Stimulated activated naive CD8-positive, alpha-beta T cell treated with anti-CD3 and anti-CD28 coated beads, Interleukin-15, Interleukin-2, amounts not matched to agents 100 U/mL and 50 U/mL, for 24 hours (primary cell): ENCODE results near the gene HMGN1.

Experiments
- ATAC-seq: fragments of 150-1000 bp; cut with Tn5 transposase; one replicate; pipeline ENCODE4 v1.10.0; 2021
- DNase-seq: peaks from one replicate; pipeline ENCODE4 v3.0.0; 2021

The HMGN1 gene

GRCh38 chr21:39367783-39368182, 18.9 kb upstream of the HMGN1 start:
- no peak for DNase-seq
- ATAC-seq, result no peak

- no peak for DNase-seq
- no peak for ATAC-seq
Measured at GRCh38 chr21:39366563-39366962, 17.7 kb upstream of the HMGN1 start.

- no peak for DNase-seq
- ATAC-seq, result no peak
Measured at GRCh38 chr21:39364949-39365348, 16.1 kb upstream of the HMGN1 start.

GRCh38 chr21:39363607-39364555, 15.0 kb upstream of the HMGN1 start:
- DNase-seq, result no peak
- ATAC-seq, result no peak

GRCh38 chr21:39362733-39363132, 13.8 kb upstream of the HMGN1 start:
- DNase-seq, result no peak
- no peak for ATAC-seq

- DNase-seq (no peak), ATAC-seq (no peak)
Measured at GRCh38 chr21:39359382-39359781, 10.5 kb upstream of the HMGN1 start.

- ATAC-seq, result no peak
- no peak for DNase-seq
Measured at GRCh38 chr21:39353295-39353694, 4.4 kb upstream of the HMGN1 start.

DNA sequence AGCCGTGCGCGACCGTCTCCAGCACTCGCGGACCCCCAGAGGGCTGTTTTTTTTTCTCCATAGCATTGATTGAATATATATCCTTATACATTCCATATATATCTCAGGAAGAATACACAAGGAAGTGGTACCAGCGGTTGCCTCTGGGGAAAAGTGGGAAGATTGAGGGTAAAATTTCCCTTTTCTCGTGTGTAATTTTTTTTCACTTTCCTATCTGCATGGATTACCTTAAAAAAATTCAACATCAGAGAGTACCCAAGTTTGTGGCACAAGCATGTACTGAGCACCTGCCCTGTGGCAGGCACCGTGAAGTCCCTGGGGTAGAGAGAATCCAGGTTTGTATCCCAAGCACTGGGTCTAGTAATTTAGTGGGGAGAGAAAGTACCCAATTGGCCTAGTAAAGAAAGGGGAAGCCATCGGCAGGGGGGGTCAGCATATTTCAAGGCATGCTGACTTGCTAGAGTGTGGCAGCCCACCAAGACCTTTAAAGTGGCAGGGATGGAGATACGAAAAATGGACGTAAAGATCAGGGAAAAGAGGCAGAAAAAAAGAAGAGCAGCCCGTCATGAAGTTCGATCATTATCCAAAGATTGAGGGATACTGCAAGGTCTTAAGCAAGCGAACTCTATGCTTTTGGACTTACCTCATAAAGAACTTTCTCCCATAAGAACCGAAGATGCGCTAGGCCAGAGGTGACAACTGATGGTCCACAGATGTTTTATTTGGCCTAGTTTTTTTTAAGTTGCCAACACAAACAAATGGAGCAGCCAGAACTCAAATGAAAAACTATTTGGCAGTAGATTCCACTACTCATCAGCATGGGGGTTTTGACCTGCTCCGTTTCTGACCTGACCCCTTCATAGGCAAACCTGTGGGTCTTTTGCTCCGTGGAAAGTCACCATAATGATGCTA, 1.5 kb upstream of the HMGN1 start:
- DNase-seq (no peak), ATAC-seq (no peak)

GRCh38 chr21:39349211-39350093, 564 bp upstream of the HMGN1 start:
- peak; percentile 90 for ATAC-seq

GRCh38 chr21:39348040-39348354, 891 bp downstream of the HMGN1 start:
- DNase-seq (no peak), ATAC-seq (no peak)

More at GRCh38 chr21:39349211-39350093, 564 bp upstream of the HMGN1 start:
- DNase-seq, result peak; percentile 98

GRCh38 chr21:39347537-39347936, 1.4 kb downstream of the HMGN1 start:
- no peak for ATAC-seq

DNA sequence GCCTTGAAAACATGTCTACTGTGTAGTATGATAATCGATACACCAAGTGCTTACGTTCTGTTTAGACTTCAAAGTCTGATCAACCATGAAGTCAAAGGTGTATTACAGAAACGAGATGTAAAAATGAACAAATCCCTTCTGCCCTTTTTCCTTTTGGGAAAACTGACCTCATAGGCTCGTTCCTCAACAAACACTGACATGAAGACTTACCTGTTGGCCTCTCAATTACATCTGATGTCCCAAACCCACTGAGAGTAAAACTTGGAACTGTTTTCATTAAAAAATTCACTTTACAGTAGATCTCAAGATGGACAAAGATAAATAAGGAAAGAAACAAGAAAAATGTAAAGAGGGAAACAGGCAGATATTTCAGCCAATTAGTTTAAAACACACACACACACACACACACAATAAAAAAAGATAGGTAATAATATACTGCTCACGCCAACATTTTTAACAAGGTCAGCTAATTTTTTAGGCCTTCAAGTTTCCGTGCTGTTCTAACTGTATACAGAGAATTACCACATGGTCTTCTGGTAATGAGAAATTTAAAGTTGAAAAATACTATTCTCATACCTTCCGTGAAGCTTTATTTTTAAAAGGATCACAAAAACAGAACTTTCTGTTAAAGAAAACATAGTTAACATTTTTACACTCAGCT, 2.1 kb downstream of the HMGN1 start:
- ATAC-seq, result no peak
- no peak for DNase-seq

More at GRCh38 chr21:39347537-39347936, 1.4 kb downstream of the HMGN1 start:
- no peak for DNase-seq

DNA sequence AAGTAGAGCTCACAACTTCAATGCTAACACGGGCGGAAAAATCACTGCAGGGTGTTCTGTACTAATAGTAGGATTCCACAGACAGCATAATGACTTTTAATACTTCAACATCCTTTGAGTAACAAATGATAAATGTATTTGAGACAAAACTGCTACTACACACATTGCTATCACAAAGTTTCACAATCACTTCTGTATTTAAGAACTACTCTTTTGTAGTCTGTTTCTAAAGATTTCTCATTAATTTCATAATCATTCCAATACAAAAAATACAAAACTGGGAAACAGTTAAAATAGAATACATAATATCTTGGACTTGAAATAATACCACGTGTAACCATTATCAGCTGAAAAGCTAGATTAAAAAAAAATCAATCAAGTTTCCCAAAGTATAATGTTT, 2.7 kb downstream of the HMGN1 start:
- no peak for ATAC-seq
- no peak for DNase-seq

DNA sequence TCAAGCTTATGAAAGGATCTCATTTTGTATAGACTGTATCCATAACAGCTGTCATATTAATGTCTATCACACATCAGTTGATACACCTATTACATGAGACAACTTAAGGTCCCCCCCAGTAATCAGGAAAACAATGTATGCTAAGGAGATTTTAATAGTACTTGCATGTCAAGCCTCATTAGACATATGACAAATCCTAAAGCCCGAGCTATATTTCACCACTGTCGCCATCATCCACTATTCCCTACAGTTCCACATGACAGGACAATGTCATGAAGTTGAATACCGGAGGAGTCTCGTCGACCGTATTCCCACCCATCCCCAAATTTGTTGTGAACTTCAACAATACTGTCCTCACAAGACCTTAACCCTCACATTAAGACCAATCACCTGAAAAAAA, 3.4 kb downstream of the HMGN1 start:
- no peak for ATAC-seq
- DNase-seq, result no peak

DNA sequence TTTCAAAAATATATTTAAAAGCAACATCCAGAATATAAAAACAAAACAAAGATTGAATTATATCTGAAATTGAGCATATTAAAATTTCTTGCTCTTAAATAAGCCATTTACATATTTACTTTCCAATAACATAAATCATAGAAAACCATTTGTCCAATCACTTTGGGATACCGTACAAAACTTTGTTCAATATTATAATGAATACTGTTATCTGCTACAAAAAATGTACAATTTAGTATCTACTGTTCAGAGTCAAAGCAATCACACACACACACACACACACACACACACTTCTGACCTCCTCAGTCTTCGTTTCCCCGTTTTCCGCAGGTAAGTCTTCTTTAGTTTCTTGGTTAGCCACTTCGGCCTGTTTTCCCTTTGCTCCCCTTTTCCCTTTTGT, 4.0 kb downstream of the HMGN1 start:
- DNase-seq (no peak), ATAC-seq (no peak)

DNA sequence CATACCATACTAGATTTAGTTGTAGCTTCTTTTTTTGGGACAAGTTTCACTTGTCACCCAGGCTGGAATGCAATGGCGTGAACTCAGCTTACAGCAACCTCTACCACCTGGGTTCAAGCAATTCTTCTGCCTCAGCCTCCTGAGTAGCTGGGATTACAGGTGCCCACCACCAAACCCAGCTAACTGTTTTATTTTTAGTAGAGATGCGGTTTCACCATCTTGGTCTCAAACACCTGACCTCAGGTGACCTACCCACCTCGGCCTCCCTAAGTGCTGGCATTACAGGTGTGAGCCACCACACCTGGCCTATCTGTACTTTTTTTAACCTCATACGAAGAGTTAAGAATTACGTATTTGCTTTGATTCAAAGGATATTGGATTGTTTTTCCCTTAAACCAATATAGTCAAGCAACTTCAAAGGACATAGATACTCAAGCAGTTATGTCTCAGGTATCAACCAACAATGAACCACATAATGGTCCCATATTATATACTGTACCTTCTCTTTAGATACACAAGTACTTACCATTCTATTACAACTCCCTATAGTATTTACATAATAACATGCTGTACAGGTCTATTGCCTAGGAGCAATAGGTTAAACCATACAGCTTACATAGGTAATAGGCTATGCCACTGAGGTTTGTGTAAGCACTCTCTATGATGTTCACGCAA, 7.5 kb downstream of the HMGN1 start:
- ATAC-seq (no peak), DNase-seq (no peak)

- no peak for ATAC-seq
- DNase-seq, result no peak
Measured at GRCh38 chr21:39340687-39341086, 8.2 kb downstream of the HMGN1 start.

- DNase-seq, result no peak
- no peak for ATAC-seq
Measured at GRCh38 chr21:39339231-39339630, 9.7 kb downstream of the HMGN1 start.

GRCh38 chr21:39336457-39337008, 12.4 kb downstream of the HMGN1 start:
- DNase-seq (no peak), ATAC-seq (no peak)

DNA sequence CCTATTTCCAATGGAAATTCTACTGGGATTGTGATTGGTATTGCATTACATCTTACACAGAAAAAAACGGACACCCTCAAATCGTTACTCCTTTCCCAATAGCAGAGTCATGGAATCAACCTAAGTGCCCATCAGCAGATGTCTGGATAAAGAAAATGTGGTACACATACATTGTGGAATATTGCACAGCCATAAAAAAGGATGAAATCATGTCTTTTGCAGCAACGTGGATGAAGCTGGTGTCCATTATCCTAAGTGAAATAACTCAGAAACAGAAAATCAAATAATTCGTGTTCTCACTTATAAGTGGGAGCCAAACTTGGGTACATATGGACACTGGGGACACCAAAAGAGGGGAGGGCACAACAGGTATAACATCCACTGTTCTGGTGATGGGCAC, 14.3 kb downstream of the HMGN1 start:
- no peak for DNase-seq
- no peak for ATAC-seq

DNA sequence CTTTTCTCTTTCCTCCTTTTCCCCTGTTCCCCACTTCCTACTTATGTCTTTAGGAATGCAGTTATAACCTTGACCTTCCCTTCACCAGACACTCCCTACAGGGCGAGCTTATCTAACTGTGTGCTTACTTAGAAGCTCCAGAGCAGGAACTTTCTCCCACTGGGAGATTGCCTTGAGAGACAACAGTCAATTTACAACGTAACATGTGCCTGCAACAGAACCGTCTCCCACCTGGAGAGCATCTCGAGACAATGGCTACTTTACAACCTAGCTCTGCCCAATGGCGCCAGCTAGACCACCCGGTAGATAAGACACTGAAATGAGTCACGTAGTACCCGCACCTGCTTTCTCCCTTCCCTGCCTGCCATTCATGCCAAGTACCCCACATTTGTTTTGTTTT, 16.7 kb downstream of the HMGN1 start:
- DNase-seq (no peak), ATAC-seq (no peak)
